ENCODE results near the gene CADM3.

CADM3 gene

GRCh38 chr1:159207774-159208173, 36.4 kb downstream of the CADM3 start:
- ATAC-seq: no peak

GRCh38 chr1:159208175-159208825, 36.9 kb downstream of the CADM3 start:
- TF ChIP-seq CREB5 (CRISPR knock-in tag; IDR thresholded peaks at IDR 0.05; ENCODE audit: low read depth) (no peak), TSHZ2 (CRISPR knock-in tag; IDR thresholded peaks at IDR 0.05) (no peak), SNAI2 (CRISPR knock-in tag; IDR thresholded peaks at IDR 0.05) (no peak), TOX (CRISPR knock-in tag; IDR thresholded peaks at IDR 0.05; ENCODE audit: borderline replicate concordance) (no peak), TCF4 (CRISPR knock-in tag; IDR thresholded peaks at IDR 0.05; ENCODE audit: borderline replicate concordance) (no peak)
- ATAC-seq: no peak

More at GRCh38 chr1:159207774-159208173, 36.4 kb downstream of the CADM3 start:
- TF ChIP-seq ESRRG (CRISPR knock-in tag; IDR thresholded peaks at IDR 0.05): no peak
- TF ChIP-seq ZFP30 (CRISPR knock-in tag; IDR thresholded peaks at IDR 0.05): no peak
- TF ChIP-seq ZC3H10 (CRISPR knock-in tag; IDR thresholded peaks at IDR 0.05): no peak
- no peak for TF ChIP-seq SNAI2 (CRISPR knock-in tag; IDR thresholded peaks at IDR 0.05)
- no peak for TF ChIP-seq TSHZ2 (CRISPR knock-in tag; IDR thresholded peaks at IDR 0.05)
- TF ChIP-seq CSRNP3 (CRISPR knock-in tag; IDR thresholded peaks at IDR 0.05): no peak
- TF ChIP-seq POU6F1 (CRISPR knock-in tag; IDR thresholded peaks at IDR 0.05; ENCODE audit: borderline replicate concordance, low read depth): no peak
- no peak for TF ChIP-seq CREB5 (CRISPR knock-in tag; IDR thresholded peaks at IDR 0.05; ENCODE audit: low read depth)
- TF ChIP-seq CSDC2 (CRISPR knock-in tag; IDR thresholded peaks at IDR 0.05): no peak
- TF ChIP-seq ISL1 (CRISPR knock-in tag; IDR thresholded peaks at IDR 0.05): no peak
- no peak for TF ChIP-seq BACH2 (CRISPR knock-in tag; IDR thresholded peaks at IDR 0.05; ENCODE audit: borderline replicate concordance)
- no peak for TF ChIP-seq PPARA (CRISPR knock-in tag; IDR thresholded peaks at IDR 0.05; ENCODE audit: borderline replicate concordance)
- no peak for TF ChIP-seq ZNF8 (CRISPR knock-in tag; IDR thresholded peaks at IDR 0.05)

GRCh38 chr1:159209061-159209460, 37.6 kb downstream of the CADM3 start:
- ATAC-seq: no peak
- TF ChIP-seq OSR1 (CRISPR knock-in tag; IDR thresholded peaks at IDR 0.05) (no peak), PPARA (CRISPR knock-in tag; IDR thresholded peaks at IDR 0.05; ENCODE audit: borderline replicate concordance) (no peak), ZFP3 (CRISPR knock-in tag; IDR thresholded peaks at IDR 0.05) (no peak), RARB (CRISPR knock-in tag; IDR thresholded peaks at IDR 0.05) (no peak), PATZ1 (CRISPR knock-in tag; IDR thresholded peaks at IDR 0.05; ENCODE audit: borderline replicate concordance) (no peak), CREB5 (CRISPR knock-in tag; IDR thresholded peaks at IDR 0.05; ENCODE audit: low read depth) (no peak), ARNTL (CRISPR knock-in tag; IDR thresholded peaks at IDR 0.05; ENCODE audit: borderline replicate concordance, low read depth) (no peak), SNAI2 (CRISPR knock-in tag; IDR thresholded peaks at IDR 0.05) (no peak), CSRNP3 (CRISPR knock-in tag; IDR thresholded peaks at IDR 0.05) (no peak)

All from SK-N-SH treated with all-trans-retinoic acid at 6 μM for 48 hours (cell line).